Measurements from ENCODE around the gene SNX7. TPM values are rescaled to one million over a fixed set of nuclear protein-coding genes. Genes with fewer than 3 reads are reported as not detected.

The SNX7 gene
- total and polyA plus RNA-seq, 2 donors (not counting 3 experiments of a cell fraction or from before 2014, with no cell fraction given), result 22.4 to 37.9 TPM

- Histone ChIP-seq H3K27me3 (ENCODE audit: control insufficient read depth in 2 of 2, insufficient read depth in 2 of 2, low read length in 2 of 2) (no peaks in the 10 kb centered on the region), H3K36me3 (ENCODE audit: control insufficient read depth in 2 of 2, extremely low read depth in 1 of 2, insufficient read depth in 2 of 2, low read length in 2 of 2) (peaks cover 0 to 6% of the 10 kb centered on the region in 2 experiments), H3K27ac (ENCODE audit: insufficient read depth, low read depth, low read length) (no peak overlapping the region), H3K79me2 (ENCODE audit: control insufficient read depth, insufficient read depth, low read length) (no peaks in the 10 kb centered on the region), H3K9ac (replicated peaks; ENCODE audit: extremely low read depth, insufficient read depth, low read length) (no peak overlapping the region), H3K9me3 (replicated peaks; ENCODE audit: control insufficient read depth, insufficient read depth, low read length) (no peaks in the 10 kb centered on the region), H3K4me2 (ENCODE audit: insufficient read depth, low read length) (no peak overlapping the region), H2AFZ (ENCODE audit: low read depth, low read length) (no peak overlapping the region), H3K4me1 (ENCODE audit: control insufficient read depth, extremely low read depth, insufficient read depth, low read length) (no peaks in the 10 kb centered on the region), H4K20me1 (replicated peaks; ENCODE audit: control insufficient read depth, extremely low read depth, insufficient read depth, low read length) (no peaks in the 10 kb centered on the region), H3K4me3 (replicated peaks in 1 of 3; ENCODE audit: insufficient read depth in 1 of 3, low read depth in 1 of 3, low read length in 3 of 3) (no peak overlapping the region), H3K9me1 (replicated peaks; ENCODE audit: control insufficient read depth, extremely low read depth, insufficient read depth, low read length) (no peaks in the 10 kb centered on the region)
- BruUV-seq (replicated peaks), result no TSS peak
- ChIA-PET POLR2A (no interaction called here), CTCF (no interaction called here)
- FAIRE-seq (no peak), DNase-seq (ENCODE audit: low read depth, low spot score) (no peak)
- intact Hi-C loops (cut with micrococcal nuclease), result no loop called here
- dilution Hi-C loops (cut with MboI; ENCODE audit: extremely low pct_ligation_motif_present, low sequenced_read_pairs), result no loop called here
- no peak for TF ChIP-seq POLR2A (IDR thresholded peaks at IDR 0.05; ENCODE audit: low read depth, low read length)
- TF ChIP-seq MAX (IDR thresholded peaks at IDR 0.05; ENCODE audit: insufficient read depth, insufficient read length), result no peak
- TF ChIP-seq GATA2 (IDR thresholded peaks at IDR 0.05; ENCODE audit: insufficient read depth, insufficient read length, low read depth, low read length), result no peak
- no peak for TF ChIP-seq FOS (IDR thresholded peaks at IDR 0.05; ENCODE audit: borderline replicate concordance, insufficient read depth, low read length)
- no peak for TF ChIP-seq EZH2 (IDR thresholded peaks at IDR 0.05; ENCODE audit: borderline replicate concordance, low read depth, low read length, severe bottlenecking)
- no peak for TF ChIP-seq MYC (IDR thresholded peaks at IDR 0.05; ENCODE audit: low read depth, low read length)
- TF ChIP-seq JUN (IDR thresholded peaks at IDR 0.05; ENCODE audit: borderline replicate concordance, insufficient read depth, insufficient read length, low read depth), result no peak
- no peak for TF ChIP-seq POLR2AphosphoS5 (IDR thresholded peaks at IDR 0.05; ENCODE audit: insufficient read depth, low read depth, low read length)
- TF ChIP-seq, protein P1, sequence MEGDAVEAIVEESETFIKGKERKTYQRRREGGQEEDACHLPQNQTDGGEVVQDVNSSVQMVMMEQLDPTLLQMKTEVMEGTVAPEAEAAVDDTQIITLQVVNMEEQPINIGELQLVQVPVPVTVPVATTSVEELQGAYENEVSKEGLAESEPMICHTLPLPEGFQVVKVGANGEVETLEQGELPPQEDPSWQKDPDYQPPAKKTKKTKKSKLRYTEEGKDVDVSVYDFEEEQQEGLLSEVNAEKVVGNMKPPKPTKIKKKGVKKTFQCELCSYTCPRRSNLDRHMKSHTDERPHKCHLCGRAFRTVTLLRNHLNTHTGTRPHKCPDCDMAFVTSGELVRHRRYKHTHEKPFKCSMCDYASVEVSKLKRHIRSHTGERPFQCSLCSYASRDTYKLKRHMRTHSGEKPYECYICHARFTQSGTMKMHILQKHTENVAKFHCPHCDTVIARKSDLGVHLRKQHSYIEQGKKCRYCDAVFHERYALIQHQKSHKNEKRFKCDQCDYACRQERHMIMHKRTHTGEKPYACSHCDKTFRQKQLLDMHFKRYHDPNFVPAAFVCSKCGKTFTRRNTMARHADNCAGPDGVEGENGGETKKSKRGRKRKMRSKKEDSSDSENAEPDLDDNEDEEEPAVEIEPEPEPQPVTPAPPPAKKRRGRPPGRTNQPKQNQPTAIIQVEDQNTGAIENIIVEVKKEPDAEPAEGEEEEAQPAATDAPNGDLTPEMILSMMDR (IDR thresholded peaks at IDR 0.05; ENCODE audit: extremely low read depth in 1 of 2, insufficient read depth in 1 of 2, low read depth in 1 of 2, low read length in 2 of 2), result no peak
Observed at GRCh38 chr1:98688110-98688739, 26.7 kb downstream of the SNX7 start.
